Measurements from ENCODE around the gene ZBTB6. TPM values are rescaled to one million over a fixed set of nuclear protein-coding genes. Genes with fewer than 3 reads are reported as not detected.

The ZBTB6 gene
- total RNA-seq, 1 experiment from 2014 or later: 10.4 TPM

Other genes starting within 250 kb of the ZBTB6 start
- gene OR1L3, start 238.2 kb downstream of the ZBTB6 start, total RNA-seq (2014; rRNA removed; shearing (Covaris generic)): not detected in 2 replicates
- not detected in 2 replicates for gene OR1L4, start 189.3 kb downstream of the ZBTB6 start, total RNA-seq (2014; rRNA removed; shearing (Covaris generic))
- gene OR1L6, start 171.0 kb downstream of the ZBTB6 start, total RNA-seq (2014; rRNA removed; shearing (Covaris generic)): not detected in 2 replicates
- gene OR5C1, start 124.4 kb downstream of the ZBTB6 start, total RNA-seq (2014; rRNA removed; shearing (Covaris generic)): not detected in 2 replicates
- gene OR1K1, start 113.2 kb downstream of the ZBTB6 start, total RNA-seq (2014; rRNA removed; shearing (Covaris generic)): not detected in 2 replicates
- gene PDCL, start 84.7 kb downstream of the ZBTB6 start, total RNA-seq (2014; rRNA removed; shearing (Covaris generic)): 32.1 and 34.4 TPM in 2 replicates
- 16.4 and 28.7 TPM in 2 replicates for gene RC3H2, start 8.0 kb downstream of the ZBTB6 start, total RNA-seq (2014; rRNA removed; shearing (Covaris generic))
- 1.7 and 1.8 TPM in 2 replicates for gene ZBTB26, start 18.2 kb upstream of the ZBTB6 start, total RNA-seq (2014; rRNA removed; shearing (Covaris generic))
- 17.3 and 25.0 TPM in 2 replicates for gene RABGAP1, start 27.7 kb upstream of the ZBTB6 start, total RNA-seq (2014; rRNA removed; shearing (Covaris generic))
- gene GPR21, start 120.3 kb upstream of the ZBTB6 start, total RNA-seq (2014; rRNA removed; shearing (Covaris generic)): not detected in 2 replicates